PC-3 (cell line): Measurements from ENCODE around the gene PDGFRA. TPM values are rescaled to one million over a fixed set of nuclear protein-coding genes. Genes with fewer than 3 reads are reported as not detected.

Experiments used
- ATAC-seq: fragments of 200-7000 bp; cut with Tn5 transposase; 2 replicates; pipeline ENCODE4 v1.9.1; 2020; ENCODE audit warnings: mild to moderate bottlenecking, moderate library complexity
- BruUV-seq: library from RNA; stranded (reverse); fragments of 400-500 nt; replicated peaks from 2 replicates; lab custom pipeline; 2021; lab: Mats Ljungman, UMichigan
- CTCF ChIA-PET: fragments of 300-600 bp; sonication (Branson Sonifier 250); formaldehyde crosslinking; loops from one replicate; lab custom pipeline; 2022; ENCODE audit warnings: antibody characterized with exemption; lab: Charles Lee
- POLR2A ChIA-PET: fragments of 300-600 bp; sonication (Branson Sonifier 250); formaldehyde crosslinking; loops from one replicate; lab custom pipeline; 2022; ENCODE audit warnings: antibody characterized with exemption; ENCODE audit not compliant: unreplicated experiment; lab: Charles Lee
- DNase-seq: peaks from one replicate; pipeline ENCODE4 v3.0.0-alpha.2; 2015
- H2AFZ ChIP-seq: fragments of 300-600 bp; sonication (generic); 2 replicates; pipeline ENCODE4 v1.6.0; 2016; ENCODE audit warnings: antibody characterized with exemption, low read length
- H3F3A ChIP-seq: fragments of 300-600 bp; sonication (generic); one replicate; pipeline ENCODE4 v1.6.0; 2017; ENCODE audit warnings: antibody characterized with exemption, low read length, control low read depth, mild to moderate bottlenecking; ENCODE audit not compliant: unreplicated experiment
- H3K27ac ChIP-seq: fragments of 300-600 bp; sonication (generic); 2 replicates; pipeline ENCODE4 v1.5.1; 2016; ENCODE audit warnings: mild to moderate bottlenecking, low read length
- H3K27me3 ChIP-seq: fragments of 300-600 bp; sonication (generic); 2 replicates; pipeline ENCODE4 v1.6.1; 2016; ENCODE audit warnings: low read length, mixed read lengths
- H3K36me3 ChIP-seq: fragments of 300-600 bp; sonication (generic); 2 replicates; pipeline ENCODE4 v1.6.1; 2016; ENCODE audit warnings: low read depth, mixed run types, low read length, mixed read lengths
- H3K4me1 ChIP-seq: fragments of 300-600 bp; sonication (generic); 2 replicates; pipeline ENCODE4 v1.5.1; 2016; ENCODE audit warnings: low read length; ENCODE audit not compliant: insufficient read depth
- H3K4me2 ChIP-seq: fragments of 300-600 bp; sonication (generic); 2 replicates; pipeline ENCODE4 v1.6.0; 2016; ENCODE audit warnings: low read length
- H3K4me3 ChIP-seq: fragments of 300-600 bp; sonication (generic); 2 replicates; pipeline ENCODE4 v1.5.1; 2016; ENCODE audit warnings: mild to moderate bottlenecking, low read length, mixed read lengths
- H3K79me2 ChIP-seq: fragments of 300-600 bp; sonication (generic); 2 replicates; pipeline ENCODE4 v1.6.1; 2017; ENCODE audit warnings: low read length, mixed read lengths
- H3K9ac ChIP-seq: fragments of 300-600 bp; sonication (generic); 2 replicates; pipeline ENCODE4 v1.6.0; 2016; ENCODE audit warnings: mild to moderate bottlenecking, low read length
- H3K9me2 ChIP-seq: fragments of 300-600 bp; sonication (generic); replicated peaks from 2 replicates; pipeline ENCODE4 v1.6.1; 2016; ENCODE audit warnings: mixed run types, low read length, mixed read lengths
- H3K9me3 ChIP-seq: fragments of 300-600 bp; sonication (generic); 2 replicates; pipeline ENCODE4 v1.6.1; 2016; ENCODE audit warnings: low read length, mixed read lengths
- H4K20me1 ChIP-seq: fragments of 300-600 bp; sonication (generic); 2 replicates; pipeline ENCODE4 v1.6.1; 2016; ENCODE audit warnings: low read length, mixed read lengths
- CTCF ChIP-seq: fragments of 300-600 bp; sonication (generic); conservative IDR thresholded peaks from 2 replicates; pipeline ENCODE4 v1.5.1; 2017; ENCODE audit warnings: antibody characterized with exemption, low read depth, mild to moderate bottlenecking, low read length
- EZH2 ChIP-seq: fragments of 300-600 bp; sonication (generic); IDR thresholded peaks from one replicate; pipeline ENCODE4 v1.6.1; 2017; ENCODE audit warnings: antibody characterized with exemption, mild to moderate bottlenecking, low read length; ENCODE audit not compliant: unreplicated experiment
- EZH2phosphoT487 ChIP-seq: fragments of 300-600 bp; sonication (generic); IDR thresholded peaks from 2 replicates; pipeline ENCODE4 v1.6.1; 2018; ENCODE audit warnings: mild to moderate bottlenecking, antibody characterized with exemption, low read length, borderline replicate concordance
- intact Hi-C: fragments of 100-400 bp; cut with micrococcal nuclease; formaldehyde crosslinking; loops from 2 replicates; pipeline ENCODE4 v1.9.0; 2023
- total RNA-seq: library from RNA; depleted of rRNA; stranded (reverse); fragments of >200 nt; gene quantifications from 2 replicates; pipeline ENCODE4 v1.2.3, GENCODE V29; 2014

PDGFRA gene
- total RNA-seq, 1 experiment from 2014 or later = 1.1 TPM

DNA sequence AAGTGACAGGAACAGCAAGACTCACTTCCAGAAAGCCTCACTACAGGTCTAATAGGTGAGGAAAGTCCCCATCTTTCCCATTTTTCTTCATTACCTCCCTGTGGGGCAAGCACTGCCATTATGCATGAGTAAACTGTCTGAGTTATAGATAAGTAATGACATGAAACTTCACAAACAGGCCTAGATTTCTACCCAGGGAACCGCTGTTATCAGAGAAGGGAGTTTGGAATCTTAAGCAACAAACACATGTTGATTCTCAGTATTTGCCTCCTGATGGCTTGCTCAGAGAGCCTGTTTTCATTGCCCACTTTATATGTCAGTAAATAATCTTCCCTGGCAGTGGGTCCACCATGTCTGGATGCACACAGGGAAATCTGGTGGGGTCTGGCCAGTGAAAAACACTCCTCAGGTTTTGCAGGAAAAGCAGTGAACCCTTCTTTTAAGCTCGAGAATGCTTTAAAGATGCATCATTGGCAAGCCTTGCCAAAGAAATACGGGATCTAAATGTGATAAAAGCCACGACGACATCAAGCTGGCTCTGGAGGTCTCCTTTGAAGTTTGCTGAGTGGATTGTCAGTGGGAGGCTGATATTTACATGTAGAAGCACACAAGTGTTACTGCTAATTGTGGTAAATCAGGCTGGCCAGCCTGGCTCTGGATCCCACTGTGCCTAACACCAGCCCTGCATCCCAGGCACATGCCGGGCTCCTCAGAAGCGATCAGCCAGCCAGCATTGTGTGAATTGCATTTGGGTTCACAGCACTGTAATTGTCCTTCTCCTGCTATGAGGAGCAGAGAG lies 25.2 kb downstream of the PDGFRA start:
- CTCF ChIA-PET = no interaction called here
- DNase-seq = no peak

DNA sequence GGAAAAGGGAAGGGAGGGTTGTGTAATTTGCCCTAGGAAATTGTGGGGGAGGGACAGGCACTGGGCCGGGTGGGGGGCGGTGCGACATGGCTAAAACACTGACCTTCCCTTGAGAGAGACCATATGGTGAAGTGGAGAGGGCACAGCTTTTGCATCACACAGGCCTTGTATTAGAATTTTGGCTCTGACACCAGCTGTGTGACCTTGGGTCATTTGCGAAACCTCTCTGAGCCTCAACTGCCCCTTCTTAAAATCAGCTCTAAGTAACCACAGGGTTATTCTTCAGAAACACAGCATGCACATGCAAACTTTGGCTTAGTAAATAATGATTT lies 25.8 kb downstream of the PDGFRA start:
- H4K20me1 ChIP-seq = no peaks in the 10 kb centered on the region

More for the DNA sequence above, 25.2 kb downstream of the PDGFRA start:
- no peaks in the 10 kb centered on the region for H3K79me2 ChIP-seq
- no peak overlapping the region for H3K4me3 ChIP-seq
- H3K36me3 ChIP-seq = no peaks in the 10 kb centered on the region
- no peak overlapping the region for H3K9ac ChIP-seq
- no peaks in the 10 kb centered on the region for H3F3A ChIP-seq
- H3K9me3 ChIP-seq = no peaks in the 10 kb centered on the region
- no peaks in the 10 kb centered on the region for H3K4me1 ChIP-seq
- TF ChIP-seq EZH2phosphoT487 (no peak), CTCF (no peak), EZH2 (no peak)
- intact Hi-C loops = no loop called here
- no peak for ATAC-seq
- H4K20me1 ChIP-seq = no peaks in the 10 kb centered on the region
- H3K27me3 ChIP-seq = peaks cover 3% of the 10 kb centered on the region; the same call in 1 of the 2 replicates
- H3K27ac ChIP-seq = no peak overlapping the region
- H2AFZ ChIP-seq = no peak overlapping the region
- no peak overlapping the region for H3K4me2 ChIP-seq
- BruUV-seq = no TSS peak
- POLR2A ChIA-PET = no interaction called here
- H3K9me2 ChIP-seq = no peaks in the 10 kb centered on the region

More for the DNA sequence above, 25.8 kb downstream of the PDGFRA start:
- ChIA-PET POLR2A (no interaction called here), CTCF (no interaction called here)
- no peaks in the 10 kb centered on the region for H3K36me3 ChIP-seq
- H3K27me3 ChIP-seq = peaks cover 9% of the 10 kb centered on the region; the same call in 1 of the 2 replicates
- no peaks in the 10 kb centered on the region for H3F3A ChIP-seq
- no peak overlapping the region for H3K27ac ChIP-seq
- no peaks in the 10 kb centered on the region for H3K79me2 ChIP-seq
- H3K9me2 ChIP-seq = no peaks in the 10 kb centered on the region
- no peaks in the 10 kb centered on the region for H3K9me3 ChIP-seq
- H2AFZ ChIP-seq = no peak overlapping the region
- H3K4me2 ChIP-seq = no peak overlapping the region
- no TSS peak for BruUV-seq
- no peaks in the 10 kb centered on the region for H3K4me1 ChIP-seq
- no peak overlapping the region for H3K4me3 ChIP-seq
- TF ChIP-seq EZH2 = no peak
- TF ChIP-seq CTCF = no peak
- no peak for TF ChIP-seq EZH2phosphoT487
- intact Hi-C loops = no loop called here
- H3K9ac ChIP-seq = no peak overlapping the region
- DNase-seq (no peak), ATAC-seq (no peak)
